ENCODE measurements around the gene ECEL1. TPM values are rescaled to one million over a fixed set of nuclear protein-coding genes. Genes with fewer than 3 reads are reported as not detected.
A peak's percentile ranks its signal among the peaks of the same experiment; 100 is the strongest.

The ECEL1 gene, protein sequence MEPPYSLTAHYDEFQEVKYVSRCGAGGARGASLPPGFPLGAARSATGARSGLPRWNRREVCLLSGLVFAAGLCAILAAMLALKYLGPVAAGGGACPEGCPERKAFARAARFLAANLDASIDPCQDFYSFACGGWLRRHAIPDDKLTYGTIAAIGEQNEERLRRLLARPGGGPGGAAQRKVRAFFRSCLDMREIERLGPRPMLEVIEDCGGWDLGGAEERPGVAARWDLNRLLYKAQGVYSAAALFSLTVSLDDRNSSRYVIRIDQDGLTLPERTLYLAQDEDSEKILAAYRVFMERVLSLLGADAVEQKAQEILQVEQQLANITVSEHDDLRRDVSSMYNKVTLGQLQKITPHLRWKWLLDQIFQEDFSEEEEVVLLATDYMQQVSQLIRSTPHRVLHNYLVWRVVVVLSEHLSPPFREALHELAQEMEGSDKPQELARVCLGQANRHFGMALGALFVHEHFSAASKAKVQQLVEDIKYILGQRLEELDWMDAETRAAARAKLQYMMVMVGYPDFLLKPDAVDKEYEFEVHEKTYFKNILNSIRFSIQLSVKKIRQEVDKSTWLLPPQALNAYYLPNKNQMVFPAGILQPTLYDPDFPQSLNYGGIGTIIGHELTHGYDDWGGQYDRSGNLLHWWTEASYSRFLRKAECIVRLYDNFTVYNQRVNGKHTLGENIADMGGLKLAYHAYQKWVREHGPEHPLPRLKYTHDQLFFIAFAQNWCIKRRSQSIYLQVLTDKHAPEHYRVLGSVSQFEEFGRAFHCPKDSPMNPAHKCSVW
- total RNA-seq: under 1 TPM; 0.56 to 0.72 TPM

DNA sequence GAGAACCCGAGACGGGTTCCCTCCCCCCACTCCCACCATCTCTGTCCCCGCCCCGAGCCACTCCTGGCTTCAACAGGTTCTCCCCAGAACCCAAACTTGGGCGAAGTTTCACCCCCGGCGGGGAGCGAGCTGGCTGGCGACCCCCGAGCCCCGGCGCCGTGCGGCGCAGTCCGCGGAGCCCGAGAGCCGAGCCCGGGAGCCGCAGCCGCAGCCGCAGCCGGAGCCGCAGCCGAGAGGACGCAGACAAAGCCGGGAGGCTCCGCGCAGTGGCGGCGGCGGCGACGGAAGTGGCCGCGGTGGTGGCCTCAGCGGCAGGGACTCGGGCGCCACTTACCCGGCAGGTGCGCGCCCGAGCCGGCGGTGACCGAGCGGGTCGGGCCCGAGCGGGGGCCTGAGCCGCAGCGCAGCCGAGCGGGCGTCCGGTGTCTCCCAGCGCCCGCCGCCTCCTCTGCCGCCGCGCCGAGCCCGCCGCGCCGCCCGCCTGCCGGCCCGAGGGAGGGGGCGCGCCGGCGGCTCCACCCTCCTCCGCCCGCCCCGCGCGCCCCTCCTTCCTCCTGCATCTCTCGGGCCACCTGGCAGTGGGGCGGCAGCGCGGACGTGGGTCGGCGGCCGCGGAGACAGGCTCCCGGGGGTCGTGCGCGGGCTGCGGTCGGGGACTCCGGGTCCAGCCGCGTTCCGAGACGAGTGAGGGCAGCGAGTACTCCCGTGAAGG lies at the start of gene ECEL1:
Gene ECEL1 (minus strand): TSS at position 450 of the 712 bp plus-strand sequence. CDS start 1,181 bp downstream, outside the sequence.
- Mint-ChIP-seq H3K27me3 (peaks cover 37% of the 10 kb centered on the region), H3K36me3 (ENCODE audit: low read depth) (no peaks in the 10 kb centered on the region)
- intact Hi-C loops (cut with micrococcal nuclease): no loop called here

DNA sequence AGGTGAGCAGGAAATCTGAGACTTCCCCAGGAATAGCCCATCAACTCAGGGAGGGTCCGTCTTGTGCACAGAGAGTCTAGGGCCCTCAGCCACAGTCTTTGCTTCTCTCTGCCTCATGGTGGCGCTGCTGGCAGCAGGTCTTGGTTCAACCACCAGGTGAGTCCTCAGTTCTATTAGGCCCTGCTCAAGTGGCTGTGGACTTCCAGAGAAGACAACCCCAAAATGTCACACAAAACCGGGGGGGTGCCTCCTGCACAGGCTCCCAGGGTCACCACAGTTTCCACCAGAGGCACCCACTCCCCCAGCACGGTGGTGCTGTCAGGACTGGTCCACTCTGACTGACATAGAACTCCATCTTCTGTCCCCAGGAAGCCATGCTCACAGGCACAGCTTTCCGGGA lies 49.4 kb upstream of the ECEL1 start:
- ChIA-PET POLR2A (interaction anchor here (1.1 kb wide), 1 partner anchor 8 kb away, joined by 3 read pairs; no protein-coding TSS in a partner anchor), CTCF (no interaction called here)
- Mint-ChIP-seq H3K36me3 (ENCODE audit: low read depth) (no peaks in the 10 kb centered on the region), H3K4me3 (no peak overlapping the region), H3K4me1 (ENCODE audit: low read depth) (peaks cover 7% of the 10 kb centered on the region), H3K27ac (no peak overlapping the region), H3K27me3 (peaks cover 6% of the 10 kb centered on the region), H3K9me3 (peaks cover 2% of the 10 kb centered on the region)
- DNase-seq (peak; percentile 45), ATAC-seq (peak; percentile 71)
- intact Hi-C loops (cut with micrococcal nuclease): no loop called here
- TF ChIP-seq, protein P1, sequence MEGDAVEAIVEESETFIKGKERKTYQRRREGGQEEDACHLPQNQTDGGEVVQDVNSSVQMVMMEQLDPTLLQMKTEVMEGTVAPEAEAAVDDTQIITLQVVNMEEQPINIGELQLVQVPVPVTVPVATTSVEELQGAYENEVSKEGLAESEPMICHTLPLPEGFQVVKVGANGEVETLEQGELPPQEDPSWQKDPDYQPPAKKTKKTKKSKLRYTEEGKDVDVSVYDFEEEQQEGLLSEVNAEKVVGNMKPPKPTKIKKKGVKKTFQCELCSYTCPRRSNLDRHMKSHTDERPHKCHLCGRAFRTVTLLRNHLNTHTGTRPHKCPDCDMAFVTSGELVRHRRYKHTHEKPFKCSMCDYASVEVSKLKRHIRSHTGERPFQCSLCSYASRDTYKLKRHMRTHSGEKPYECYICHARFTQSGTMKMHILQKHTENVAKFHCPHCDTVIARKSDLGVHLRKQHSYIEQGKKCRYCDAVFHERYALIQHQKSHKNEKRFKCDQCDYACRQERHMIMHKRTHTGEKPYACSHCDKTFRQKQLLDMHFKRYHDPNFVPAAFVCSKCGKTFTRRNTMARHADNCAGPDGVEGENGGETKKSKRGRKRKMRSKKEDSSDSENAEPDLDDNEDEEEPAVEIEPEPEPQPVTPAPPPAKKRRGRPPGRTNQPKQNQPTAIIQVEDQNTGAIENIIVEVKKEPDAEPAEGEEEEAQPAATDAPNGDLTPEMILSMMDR (IDR thresholded peaks at IDR 0.05): peak; percentile 42

More for the DNA sequence above, at the start of gene ECEL1:
- ChIA-PET CTCF (no interaction called here), POLR2A (no interaction called here)
- Mint-ChIP-seq H3K4me3 (peak within 1 kb of the TSS; percentile 15), H3K4me1 (ENCODE audit: low read depth) (peaks cover 5% of the 10 kb centered on the region), H3K9me3 (no peaks in the 10 kb centered on the region), H3K27ac (no peak within 1 kb of the TSS)
- DNase-seq (no peak), ATAC-seq (no peak)
- TF ChIP-seq, protein P1 (IDR thresholded peaks at IDR 0.05): no peak

DNA sequence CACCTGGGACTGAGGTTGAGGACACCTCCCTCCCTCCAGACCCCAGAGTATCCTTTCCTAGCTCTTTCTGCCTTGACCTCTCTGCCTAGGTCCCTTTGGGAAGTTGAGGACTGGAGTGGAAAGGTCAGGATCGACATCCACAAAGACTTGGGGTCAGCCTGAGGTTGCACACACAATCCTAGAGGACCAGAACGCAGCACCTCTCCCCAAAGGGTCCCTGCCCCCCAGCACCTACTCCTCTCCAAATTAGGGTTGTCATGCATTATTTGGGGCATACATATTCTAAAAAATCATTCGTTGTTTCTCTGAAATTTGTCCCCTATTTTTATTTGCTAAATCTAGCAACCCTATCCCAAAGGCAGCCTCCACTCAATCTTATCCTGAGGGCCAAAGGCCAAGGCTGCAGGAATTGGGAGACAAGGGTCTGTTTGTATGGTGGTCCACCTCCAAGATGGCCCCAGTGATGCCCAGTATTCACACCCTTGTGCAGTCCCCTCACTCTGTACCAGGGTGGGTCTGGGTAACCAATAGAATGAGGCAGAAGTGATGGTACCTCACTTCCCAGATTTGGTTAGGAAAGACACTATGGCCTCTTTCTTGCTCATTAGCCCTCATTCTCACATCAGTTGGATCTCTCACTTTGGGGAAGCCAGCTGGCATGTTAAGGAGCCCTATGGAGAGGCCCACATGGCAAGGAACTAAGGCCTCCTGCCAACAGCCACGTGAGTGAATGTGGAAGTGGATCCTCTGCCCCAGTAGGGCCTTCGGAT lies 48.3 kb upstream of the ECEL1 start:
- H3K36me3 Mint-ChIP-seq (ENCODE audit: low read depth): no peaks in the 10 kb centered on the region
- ATAC-seq (no peak), DNase-seq (no peak)
- no peak overlapping the region for H3K4me3 Mint-ChIP-seq
- TF ChIP-seq, protein P1 (IDR thresholded peaks at IDR 0.05): no peak
- ChIA-PET POLR2A (no interaction called here), CTCF (no interaction called here)
- H3K4me1 Mint-ChIP-seq (ENCODE audit: low read depth): peaks cover 4% of the 10 kb centered on the region
- peaks cover 2% of the 10 kb centered on the region for H3K9me3 Mint-ChIP-seq
- intact Hi-C loops (cut with micrococcal nuclease): no loop called here
- H3K27ac Mint-ChIP-seq: no peak overlapping the region
- H3K27me3 Mint-ChIP-seq: peaks cover 6% of the 10 kb centered on the region

DNA sequence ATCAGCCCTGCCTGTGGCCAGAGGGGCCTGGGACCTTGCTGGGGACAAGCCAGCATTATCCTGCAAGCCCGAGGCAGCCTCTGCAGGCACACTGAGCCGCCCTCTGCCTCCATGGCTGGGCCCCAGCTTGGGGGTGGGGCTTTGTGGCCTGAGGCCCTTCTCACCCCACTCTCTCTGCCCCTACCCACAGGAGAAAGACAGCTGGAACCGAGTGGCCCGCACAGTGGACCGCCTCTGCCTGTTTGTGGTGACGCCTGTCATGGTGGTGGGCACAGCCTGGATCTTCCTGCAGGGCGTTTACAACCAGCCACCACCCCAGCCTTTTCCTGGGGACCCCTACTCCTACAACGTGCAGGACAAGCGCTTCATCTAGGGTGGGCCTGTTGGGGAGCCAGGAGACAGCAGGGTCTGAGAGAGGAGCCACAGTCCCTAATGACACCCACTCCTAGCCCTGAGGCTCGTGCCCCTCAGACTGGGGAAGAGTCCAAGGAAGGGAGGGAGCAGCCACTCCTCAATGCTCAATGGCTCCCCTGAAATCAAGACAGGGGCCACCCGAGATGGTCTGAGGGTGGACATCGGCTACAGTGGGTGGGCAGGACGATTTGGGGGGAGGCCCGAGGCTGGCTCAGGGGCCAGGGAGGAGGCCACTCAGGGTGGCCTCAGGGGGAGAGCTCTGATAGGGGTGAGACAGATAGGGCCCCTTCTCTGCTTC lies 47.5 kb upstream of the ECEL1 start:
- no peak overlapping the region for H3K4me3 Mint-ChIP-seq
- ChIA-PET CTCF (no interaction called here), POLR2A (interaction anchor here (1.1 kb wide), 1 partner anchor 16 kb away, joined by 4 read pairs; the partner anchor contains the start of genes EIF4E2 and TIGD1)
- TF ChIP-seq, protein P1 (IDR thresholded peaks at IDR 0.05): no peak
- ATAC-seq: no peak
- intact Hi-C loops (cut with micrococcal nuclease): no loop called here
- H3K27ac Mint-ChIP-seq: no peak overlapping the region
- H3K9me3 Mint-ChIP-seq: peaks cover 2% of the 10 kb centered on the region
- H3K27me3 Mint-ChIP-seq: peaks cover 6% of the 10 kb centered on the region
- no peaks in the 10 kb centered on the region for H3K36me3 Mint-ChIP-seq (ENCODE audit: low read depth)
- peaks cover 4% of the 10 kb centered on the region for H3K4me1 Mint-ChIP-seq (ENCODE audit: low read depth)
- DNase-seq: no peak
